MM.1S (cell line): ENCODE data around the gene DCUN1D3.

Experiments used
- CTCF ChIP-seq: fragments of 300-600 bp; sonication (generic); IDR thresholded peaks from 2 replicates; pipeline ENCODE4 v1.5.1; 2016; ENCODE audit warnings: antibody characterized with exemption, low read length, mixed read lengths
- EZH2 ChIP-seq: fragments of 300-600 bp; sonication (generic); optimal IDR thresholded peaks from 2 replicates; pipeline ENCODE3; 2017; ENCODE audit warnings: low read depth, mild to moderate bottlenecking, antibody characterized with exemption, low read length, mixed read lengths

- TF ChIP-seq CTCF (no peak), EZH2 (no peak)
Measured at GRCh38 chr16:20916942-20917341, 16.8 kb upstream of the DCUN1D3 start.
